ENCODE results near the gene ASB18. TPM values are rescaled to one million over a fixed set of nuclear protein-coding genes. Genes with fewer than 3 reads are reported as not detected.

ASB18 gene
- total and polyA plus RNA-seq, 2 experiments from 2014 or later, result not detected

DNA sequence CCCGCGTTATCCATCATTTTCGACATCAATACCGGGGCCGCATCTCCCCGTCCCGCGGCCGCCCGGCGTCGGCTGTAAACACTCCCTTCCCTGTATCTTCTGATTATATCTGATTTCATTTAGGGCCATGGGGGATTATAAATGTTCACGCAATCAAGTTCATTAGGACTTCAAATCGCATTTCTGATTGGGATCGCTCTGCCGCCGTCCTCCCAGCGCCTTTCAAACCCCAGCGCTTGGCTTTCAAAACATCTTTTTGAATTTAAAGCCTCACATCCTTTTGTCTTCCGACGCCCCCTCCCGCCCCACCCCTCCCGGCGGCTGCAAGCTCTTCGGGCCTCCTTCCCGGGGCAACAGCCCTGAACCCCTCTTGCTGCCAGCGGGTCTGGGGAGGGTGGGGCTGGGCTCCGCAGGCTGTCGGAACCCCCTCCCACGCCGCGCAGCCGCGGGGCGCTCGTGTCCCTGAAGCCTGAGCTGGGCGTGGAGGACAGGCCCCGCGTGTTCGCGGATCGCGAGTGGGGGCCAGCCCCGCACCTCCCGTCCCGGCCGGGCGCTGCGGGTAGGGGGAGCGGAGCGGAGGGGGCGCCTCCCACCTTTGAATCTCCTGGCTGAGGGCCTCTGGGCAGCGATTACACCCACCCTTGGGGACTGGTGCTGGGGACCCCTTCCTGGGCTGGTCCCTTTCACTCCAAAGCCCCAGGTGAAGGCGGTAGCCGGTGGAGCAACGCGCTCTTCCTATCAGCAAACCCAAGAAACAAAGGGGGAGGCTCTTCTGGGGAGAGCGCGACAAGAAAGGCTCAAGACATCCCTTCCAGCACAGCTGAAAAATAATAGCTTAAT lies 84.8 kb downstream of the ASB18 start:
- Mint-ChIP-seq H3K4me1 (peaks cover 41% of the 10 kb centered on the region), H3K27me3 (ENCODE audit: insufficient read depth, low read depth, poor library complexity) (peaks cover 51% of the 10 kb centered on the region), H3K36me3 (ENCODE audit: low read depth) (no peaks in the 10 kb centered on the region), H3K4me3 (peak overlapping the region; percentile 75), H3K27ac (no peak overlapping the region), H3K9me3 (peaks cover 4% of the 10 kb centered on the region)
- Histone ChIP-seq H3F3A (replicated peaks; ENCODE audit: low read depth) (peaks cover 6% of the 10 kb centered on the region; the same call in 1 of the 2 replicates), H3K27ac (ENCODE audit: low read depth) (no peak overlapping the region), H3K4me1 (ENCODE audit: insufficient read depth) (peaks cover 29% of the 10 kb centered on the region), H3K4me2 (peak overlapping the region; percentile 81), H3K79me2 (replicated peaks; ENCODE audit: insufficient read depth) (no peaks in the 10 kb centered on the region), H3K27me3 (ENCODE audit: insufficient read depth) (peaks cover 61% of the 10 kb centered on the region), H3K9me2 (ENCODE audit: insufficient read depth) (no peaks in the 10 kb centered on the region), H2AFZ (no peak overlapping the region; the same call in 1 of the 2 replicates), H3K4me3 (peak overlapping the region; percentile 56), H4K20me1 (replicated peaks; ENCODE audit: insufficient read depth) (peaks cover 3% of the 10 kb centered on the region; the same call in 1 of the 2 replicates), H3K36me3 (ENCODE audit: insufficient read depth) (no peaks in the 10 kb centered on the region)
- DNase-seq (ENCODE audit: low spot score), result peak; percentile 63
- peak; percentile 13 for ATAC-seq
- TF ChIP-seq NANOG (IDR thresholded peaks at IDR 0.05; ENCODE audit: borderline replicate concordance) (no peak), EZH2phosphoT487 (IDR thresholded peaks at IDR 0.05; ENCODE audit: unreplicated experiment) (no peak), CREB1 (CRISPR knock-in tag; IDR thresholded peaks at IDR 0.05; ENCODE audit: low read depth) (no peak), ZNF114 (CRISPR knock-in tag; IDR thresholded peaks at IDR 0.05) (no peak), ZNF331 (CRISPR knock-in tag; IDR thresholded peaks at IDR 0.05; ENCODE audit: low read depth) (no peak), POLR2AphosphoS5 (IDR thresholded peaks at IDR 0.05; ENCODE audit: low read depth) (no peak), JUNB (IDR thresholded peaks at IDR 0.05; ENCODE audit: unreplicated experiment) (no peak), EZH2 (IDR thresholded peaks at IDR 0.05; ENCODE audit: low read depth, unreplicated experiment) (no peak), STAT1 (IDR thresholded peaks at IDR 0.05; ENCODE audit: unreplicated experiment) (no peak)
- TF ChIP-seq, protein P1, sequence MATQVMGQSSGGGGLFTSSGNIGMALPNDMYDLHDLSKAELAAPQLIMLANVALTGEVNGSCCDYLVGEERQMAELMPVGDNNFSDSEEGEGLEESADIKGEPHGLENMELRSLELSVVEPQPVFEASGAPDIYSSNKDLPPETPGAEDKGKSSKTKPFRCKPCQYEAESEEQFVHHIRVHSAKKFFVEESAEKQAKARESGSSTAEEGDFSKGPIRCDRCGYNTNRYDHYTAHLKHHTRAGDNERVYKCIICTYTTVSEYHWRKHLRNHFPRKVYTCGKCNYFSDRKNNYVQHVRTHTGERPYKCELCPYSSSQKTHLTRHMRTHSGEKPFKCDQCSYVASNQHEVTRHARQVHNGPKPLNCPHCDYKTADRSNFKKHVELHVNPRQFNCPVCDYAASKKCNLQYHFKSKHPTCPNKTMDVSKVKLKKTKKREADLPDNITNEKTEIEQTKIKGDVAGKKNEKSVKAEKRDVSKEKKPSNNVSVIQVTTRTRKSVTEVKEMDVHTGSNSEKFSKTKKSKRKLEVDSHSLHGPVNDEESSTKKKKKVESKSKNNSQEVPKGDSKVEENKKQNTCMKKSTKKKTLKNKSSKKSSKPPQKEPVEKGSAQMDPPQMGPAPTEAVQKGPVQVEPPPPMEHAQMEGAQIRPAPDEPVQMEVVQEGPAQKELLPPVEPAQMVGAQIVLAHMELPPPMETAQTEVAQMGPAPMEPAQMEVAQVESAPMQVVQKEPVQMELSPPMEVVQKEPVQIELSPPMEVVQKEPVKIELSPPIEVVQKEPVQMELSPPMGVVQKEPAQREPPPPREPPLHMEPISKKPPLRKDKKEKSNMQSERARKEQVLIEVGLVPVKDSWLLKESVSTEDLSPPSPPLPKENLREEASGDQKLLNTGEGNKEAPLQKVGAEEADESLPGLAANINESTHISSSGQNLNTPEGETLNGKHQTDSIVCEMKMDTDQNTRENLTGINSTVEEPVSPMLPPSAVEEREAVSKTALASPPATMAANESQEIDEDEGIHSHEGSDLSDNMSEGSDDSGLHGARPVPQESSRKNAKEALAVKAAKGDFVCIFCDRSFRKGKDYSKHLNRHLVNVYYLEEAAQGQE (IDR thresholded peaks at IDR 0.05; ENCODE audit: unreplicated experiment), result no peak
- TF ChIP-seq, protein P2, sequence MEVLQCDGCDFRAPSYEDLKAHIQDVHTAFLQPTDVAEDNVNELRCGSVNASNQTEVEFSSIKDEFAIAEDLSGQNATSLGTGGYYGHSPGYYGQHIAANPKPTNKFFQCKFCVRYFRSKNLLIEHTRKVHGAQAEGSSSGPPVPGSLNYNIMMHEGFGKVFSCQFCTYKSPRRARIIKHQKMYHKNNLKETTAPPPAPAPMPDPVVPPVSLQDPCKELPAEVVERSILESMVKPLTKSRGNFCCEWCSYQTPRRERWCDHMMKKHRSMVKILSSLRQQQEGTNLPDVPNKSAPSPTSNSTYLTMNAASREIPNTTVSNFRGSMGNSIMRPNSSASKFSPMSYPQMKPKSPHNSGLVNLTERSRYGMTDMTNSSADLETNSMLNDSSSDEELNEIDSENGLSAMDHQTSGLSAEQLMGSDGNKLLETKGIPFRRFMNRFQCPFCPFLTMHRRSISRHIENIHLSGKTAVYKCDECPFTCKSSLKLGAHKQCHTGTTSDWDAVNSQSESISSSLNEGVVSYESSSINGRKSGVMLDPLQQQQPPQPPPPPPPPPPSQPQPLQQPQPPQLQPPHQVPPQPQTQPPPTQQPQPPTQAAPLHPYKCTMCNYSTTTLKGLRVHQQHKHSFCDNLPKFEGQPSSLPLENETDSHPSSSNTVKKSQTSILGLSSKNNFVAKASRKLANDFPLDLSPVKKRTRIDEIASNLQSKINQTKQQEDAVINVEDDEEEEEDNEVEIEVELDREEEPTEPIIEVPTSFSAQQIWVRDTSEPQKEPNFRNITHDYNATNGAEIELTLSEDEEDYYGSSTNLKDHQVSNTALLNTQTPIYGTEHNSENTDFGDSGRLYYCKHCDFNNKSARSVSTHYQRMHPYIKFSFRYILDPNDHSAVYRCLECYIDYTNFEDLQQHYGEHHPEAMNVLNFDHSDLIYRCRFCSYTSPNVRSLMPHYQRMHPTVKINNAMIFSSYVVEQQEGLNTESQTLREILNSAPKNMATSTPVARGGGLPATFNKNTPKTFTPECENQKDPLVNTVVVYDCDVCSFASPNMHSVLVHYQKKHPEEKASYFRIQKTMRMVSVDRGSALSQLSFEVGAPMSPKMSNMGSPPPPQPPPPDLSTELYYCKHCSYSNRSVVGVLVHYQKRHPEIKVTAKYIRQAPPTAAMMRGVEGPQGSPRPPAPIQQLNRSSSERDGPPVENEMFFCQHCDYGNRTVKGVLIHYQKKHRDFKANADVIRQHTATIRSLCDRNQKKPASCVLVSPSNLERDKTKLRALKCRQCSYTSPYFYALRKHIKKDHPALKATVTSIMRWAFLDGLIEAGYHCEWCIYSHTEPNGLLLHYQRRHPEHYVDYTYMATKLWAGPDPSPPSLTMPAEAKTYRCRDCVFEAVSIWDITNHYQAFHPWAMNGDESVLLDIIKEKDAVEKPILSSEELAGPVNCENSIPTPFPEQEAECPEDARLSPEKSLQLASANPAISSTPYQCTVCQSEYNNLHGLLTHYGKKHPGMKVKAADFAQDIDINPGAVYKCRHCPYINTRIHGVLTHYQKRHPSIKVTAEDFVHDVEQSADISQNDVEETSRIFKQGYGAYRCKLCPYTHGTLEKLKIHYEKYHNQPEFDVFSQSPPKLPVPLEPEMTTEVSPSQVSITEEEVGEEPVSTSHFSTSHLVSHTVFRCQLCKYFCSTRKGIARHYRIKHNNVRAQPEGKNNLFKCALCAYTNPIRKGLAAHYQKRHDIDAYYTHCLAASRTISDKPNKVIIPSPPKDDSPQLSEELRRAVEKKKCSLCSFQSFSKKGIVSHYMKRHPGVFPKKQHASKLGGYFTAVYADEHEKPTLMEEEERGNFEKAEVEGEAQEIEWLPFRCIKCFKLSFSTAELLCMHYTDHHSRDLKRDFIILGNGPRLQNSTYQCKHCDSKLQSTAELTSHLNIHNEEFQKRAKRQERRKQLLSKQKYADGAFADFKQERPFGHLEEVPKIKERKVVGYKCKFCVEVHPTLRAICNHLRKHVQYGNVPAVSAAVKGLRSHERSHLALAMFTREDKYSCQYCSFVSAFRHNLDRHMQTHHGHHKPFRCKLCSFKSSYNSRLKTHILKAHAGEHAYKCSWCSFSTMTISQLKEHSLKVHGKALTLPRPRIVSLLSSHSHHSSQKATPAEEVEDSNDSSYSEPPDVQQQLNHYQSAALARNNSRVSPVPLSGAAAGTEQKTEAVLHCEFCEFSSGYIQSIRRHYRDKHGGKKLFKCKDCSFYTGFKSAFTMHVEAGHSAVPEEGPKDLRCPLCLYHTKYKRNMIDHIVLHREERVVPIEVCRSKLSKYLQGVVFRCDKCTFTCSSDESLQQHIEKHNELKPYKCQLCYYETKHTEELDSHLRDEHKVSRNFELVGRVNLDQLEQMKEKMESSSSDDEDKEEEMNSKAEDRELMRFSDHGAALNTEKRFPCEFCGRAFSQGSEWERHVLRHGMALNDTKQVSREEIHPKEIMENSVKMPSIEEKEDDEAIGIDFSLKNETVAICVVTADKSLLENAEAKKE (CRISPR knock-in tag; IDR thresholded peaks at IDR 0.05), result no peak
- TF ChIP-seq, protein P3, sequence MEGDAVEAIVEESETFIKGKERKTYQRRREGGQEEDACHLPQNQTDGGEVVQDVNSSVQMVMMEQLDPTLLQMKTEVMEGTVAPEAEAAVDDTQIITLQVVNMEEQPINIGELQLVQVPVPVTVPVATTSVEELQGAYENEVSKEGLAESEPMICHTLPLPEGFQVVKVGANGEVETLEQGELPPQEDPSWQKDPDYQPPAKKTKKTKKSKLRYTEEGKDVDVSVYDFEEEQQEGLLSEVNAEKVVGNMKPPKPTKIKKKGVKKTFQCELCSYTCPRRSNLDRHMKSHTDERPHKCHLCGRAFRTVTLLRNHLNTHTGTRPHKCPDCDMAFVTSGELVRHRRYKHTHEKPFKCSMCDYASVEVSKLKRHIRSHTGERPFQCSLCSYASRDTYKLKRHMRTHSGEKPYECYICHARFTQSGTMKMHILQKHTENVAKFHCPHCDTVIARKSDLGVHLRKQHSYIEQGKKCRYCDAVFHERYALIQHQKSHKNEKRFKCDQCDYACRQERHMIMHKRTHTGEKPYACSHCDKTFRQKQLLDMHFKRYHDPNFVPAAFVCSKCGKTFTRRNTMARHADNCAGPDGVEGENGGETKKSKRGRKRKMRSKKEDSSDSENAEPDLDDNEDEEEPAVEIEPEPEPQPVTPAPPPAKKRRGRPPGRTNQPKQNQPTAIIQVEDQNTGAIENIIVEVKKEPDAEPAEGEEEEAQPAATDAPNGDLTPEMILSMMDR (conservative IDR thresholded peaks at IDR 0.05; ENCODE audit: low read depth in 2 of 2), result no peak
- TF ChIP-seq, protein P4, sequence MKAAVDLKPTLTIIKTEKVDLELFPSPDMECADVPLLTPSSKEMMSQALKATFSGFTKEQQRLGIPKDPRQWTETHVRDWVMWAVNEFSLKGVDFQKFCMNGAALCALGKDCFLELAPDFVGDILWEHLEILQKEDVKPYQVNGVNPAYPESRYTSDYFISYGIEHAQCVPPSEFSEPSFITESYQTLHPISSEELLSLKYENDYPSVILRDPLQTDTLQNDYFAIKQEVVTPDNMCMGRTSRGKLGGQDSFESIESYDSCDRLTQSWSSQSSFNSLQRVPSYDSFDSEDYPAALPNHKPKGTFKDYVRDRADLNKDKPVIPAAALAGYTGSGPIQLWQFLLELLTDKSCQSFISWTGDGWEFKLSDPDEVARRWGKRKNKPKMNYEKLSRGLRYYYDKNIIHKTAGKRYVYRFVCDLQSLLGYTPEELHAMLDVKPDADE (IDR thresholded peaks at IDR 0.05), result no peak

All from GM23338 (cell line).